GM10266 (cell line): ENCODE results near the gene NKPD1.

Experiments
- DNase-seq: peaks from one replicate; pipeline ENCODE4 v3.0.0; 2012; ENCODE audit errors: extremely low spot score
- TF ChIP-seq, protein P1 (sequence below): IDR thresholded peaks from 2 replicates; pipeline ENCODE4 v1.5.1; 2012; ENCODE audit warnings: mild to moderate bottlenecking, low read depth; ENCODE audit not compliant: control insufficient read depth, insufficient read depth; ENCODE audit errors: missing control alignments

Gene NKPD1

GRCh38 chr19:45152504-45153338 is 8.1 kb downstream of the NKPD1 start:
- TF ChIP-seq, protein P1, sequence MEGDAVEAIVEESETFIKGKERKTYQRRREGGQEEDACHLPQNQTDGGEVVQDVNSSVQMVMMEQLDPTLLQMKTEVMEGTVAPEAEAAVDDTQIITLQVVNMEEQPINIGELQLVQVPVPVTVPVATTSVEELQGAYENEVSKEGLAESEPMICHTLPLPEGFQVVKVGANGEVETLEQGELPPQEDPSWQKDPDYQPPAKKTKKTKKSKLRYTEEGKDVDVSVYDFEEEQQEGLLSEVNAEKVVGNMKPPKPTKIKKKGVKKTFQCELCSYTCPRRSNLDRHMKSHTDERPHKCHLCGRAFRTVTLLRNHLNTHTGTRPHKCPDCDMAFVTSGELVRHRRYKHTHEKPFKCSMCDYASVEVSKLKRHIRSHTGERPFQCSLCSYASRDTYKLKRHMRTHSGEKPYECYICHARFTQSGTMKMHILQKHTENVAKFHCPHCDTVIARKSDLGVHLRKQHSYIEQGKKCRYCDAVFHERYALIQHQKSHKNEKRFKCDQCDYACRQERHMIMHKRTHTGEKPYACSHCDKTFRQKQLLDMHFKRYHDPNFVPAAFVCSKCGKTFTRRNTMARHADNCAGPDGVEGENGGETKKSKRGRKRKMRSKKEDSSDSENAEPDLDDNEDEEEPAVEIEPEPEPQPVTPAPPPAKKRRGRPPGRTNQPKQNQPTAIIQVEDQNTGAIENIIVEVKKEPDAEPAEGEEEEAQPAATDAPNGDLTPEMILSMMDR = no peak
- DNase-seq = peak; percentile 70

- TF ChIP-seq, protein P1 = no peak
- no peak for DNase-seq
These were observed 8.8 kb downstream of the NKPD1 start for GRCh38 chr19:45151821-45152503.

DNA sequence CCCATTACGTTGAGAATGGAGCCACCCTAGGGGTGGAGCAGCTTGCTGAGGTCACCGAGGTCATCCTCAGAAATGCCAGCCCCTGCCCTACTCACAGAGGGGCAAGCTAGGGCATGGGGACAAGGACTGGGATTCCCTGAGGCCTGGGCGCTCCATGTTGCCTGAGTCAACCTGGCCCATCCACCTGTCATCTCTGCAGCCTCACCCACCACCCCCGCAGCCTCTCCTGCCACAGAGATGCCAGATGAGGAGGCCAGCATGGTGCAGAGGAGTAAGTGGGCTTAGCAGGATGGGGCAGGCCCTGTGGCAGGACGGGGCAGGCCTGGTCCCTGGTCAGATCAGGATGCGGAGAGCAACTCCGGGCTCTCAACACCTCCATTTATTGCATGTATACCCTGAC is 9.5 kb downstream of the NKPD1 start:
- peak; percentile 31 for DNase-seq
- TF ChIP-seq, protein P1 = no peak

GRCh38 chr19:45150751-45151281 is 10.0 kb downstream of the NKPD1 start:
- TF ChIP-seq, protein P1 = no peak
- DNase-seq = peak; percentile 26

DNA sequence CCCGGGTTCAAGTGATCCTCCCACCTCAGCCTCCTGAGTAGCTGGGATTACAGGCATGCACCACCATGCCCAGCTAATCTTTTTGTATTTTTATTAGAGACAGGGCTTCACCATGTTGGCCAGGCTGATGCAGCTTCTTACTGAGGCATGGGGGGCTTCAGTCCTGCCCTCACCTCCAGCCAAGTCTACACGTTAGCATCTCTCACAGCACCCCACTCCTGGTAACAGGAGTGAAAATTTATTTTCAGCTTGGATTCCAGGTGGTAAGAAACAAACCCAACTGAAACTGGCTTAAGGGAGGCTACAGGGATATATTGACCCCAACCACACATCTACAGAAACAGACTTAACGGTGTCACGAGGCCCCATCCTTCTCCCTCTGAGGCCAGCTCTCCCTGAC is 10.6 kb downstream of the NKPD1 start:
- DNase-seq = no peak
- TF ChIP-seq, protein P1 = no peak

GRCh38 chr19:45149129-45149528 is 11.7 kb downstream of the NKPD1 start:
- TF ChIP-seq, protein P1 = no peak
- no peak for DNase-seq

DNA sequence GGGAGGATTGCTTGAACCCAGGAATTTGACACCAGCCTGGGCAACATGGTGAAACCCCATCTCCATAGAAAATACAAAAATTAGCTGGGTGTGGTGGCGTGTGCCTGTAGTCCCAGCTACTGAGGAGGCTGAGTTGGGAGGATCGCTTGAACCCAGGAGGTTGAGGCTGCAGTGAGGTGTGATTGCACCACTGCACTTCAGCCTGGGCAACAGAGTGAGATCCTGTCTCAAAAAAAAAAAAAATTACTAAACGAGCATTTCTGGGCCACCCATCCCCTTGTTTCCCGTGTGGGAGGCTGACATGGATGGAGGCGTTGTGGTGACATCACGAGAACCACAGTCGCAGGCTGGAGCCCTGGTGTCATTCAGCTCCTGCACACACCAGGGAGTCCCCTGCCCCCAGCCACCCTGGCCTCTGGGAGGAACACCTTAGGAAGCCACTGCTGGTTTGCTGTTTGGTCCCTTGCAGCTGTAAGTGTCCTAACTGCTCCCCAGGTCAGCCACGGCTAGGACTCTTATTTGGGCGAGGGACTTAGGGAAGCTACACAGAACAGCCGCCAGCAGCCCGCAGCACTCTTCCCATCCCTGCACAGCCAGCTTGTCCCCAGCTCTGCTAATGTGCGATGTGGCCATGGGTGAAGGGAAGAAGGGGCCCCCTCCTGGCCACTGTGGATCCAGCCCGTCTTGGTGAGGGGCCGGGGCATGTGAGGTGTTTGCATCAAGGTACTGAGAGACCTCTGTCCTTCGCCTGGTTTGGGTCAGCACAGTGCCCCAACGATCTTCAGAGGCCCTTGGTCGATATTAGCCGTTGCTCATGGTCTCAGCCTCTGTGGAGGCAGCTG is 12.7 kb downstream of the NKPD1 start:
- TF ChIP-seq, protein P1 = no peak
- no peak for DNase-seq
